Activated CD4-positive, alpha-beta T cell treated with anti-CD3 and anti-CD28 coated beads for 36 hours (primary cell): ENCODE measurements around the gene RABGAP1L. TPM values are rescaled to one million over a fixed set of nuclear protein-coding genes. Genes with fewer than 3 reads are reported as not detected.

Source experiments
- ATAC-seq: fragments of 200-7000 bp; cut with Tn5 transposase; one replicate; pipeline ENCODE4 v1.10.0; 2021; ENCODE audit warnings: mild to moderate bottlenecking, moderate library complexity
- CTCF ChIA-PET: fragments of 350-600 bp; sonication (Branson Sonifier 250); formaldehyde crosslinking; loops from one replicate; lab custom pipeline; 2021; ENCODE audit warnings: antibody characterized with exemption; lab: Charles Lee
- POLR2A ChIA-PET: fragments of 350-600 bp; sonication (Branson Sonifier 250); formaldehyde crosslinking; loops from one replicate; lab custom pipeline; 2021; ENCODE audit warnings: antibody characterized with exemption, inconsistent platforms; lab: Charles Lee
- DNase-seq: peaks from one replicate; pipeline ENCODE4 v3.0.0-alpha.2; 2020
- H3K27ac Mint-ChIP-seq: one replicate; pipeline ENCODE4 v1.8.0; 2021; ENCODE audit warnings: mixed read lengths
- H3K27me3 Mint-ChIP-seq: one replicate; pipeline ENCODE4 v1.8.0; 2021; ENCODE audit warnings: mixed read lengths
- H3K36me3 Mint-ChIP-seq: one replicate; pipeline ENCODE4 v1.8.0; 2021; ENCODE audit warnings: low read depth, mixed read lengths
- H3K4me1 Mint-ChIP-seq: one replicate; pipeline ENCODE4 v1.8.0; 2021; ENCODE audit warnings: mixed read lengths
- H3K4me3 Mint-ChIP-seq: one replicate; pipeline ENCODE4 v1.8.0; 2021; ENCODE audit warnings: mild to moderate bottlenecking, moderate library complexity, mixed read lengths
- H3K9me3 Mint-ChIP-seq: one replicate; pipeline ENCODE4 v1.8.0; 2021; ENCODE audit warnings: low read depth, mixed read lengths
- intact Hi-C, 2 experiments: fragments of 100-400 bp; cut with DNase I in 1 of 2; cut with micrococcal nuclease in 1 of 2; formaldehyde crosslinking; loops; one replicate each; pipeline versions ENCODE4 v1.14.2 to v1.15.1; 2022 to 2024; cut with DNase I, micrococcal nuclease
- total RNA-seq, 2 experiments: library from RNA; stranded (reverse); gene quantifications; one replicate each; pipeline ENCODE4 v1.2.3, GENCODE V29; 2021

The RABGAP1L gene
- total RNA-seq, 2 experiments from 2014 or later = 22.6 to 29.9 TPM

DNA sequence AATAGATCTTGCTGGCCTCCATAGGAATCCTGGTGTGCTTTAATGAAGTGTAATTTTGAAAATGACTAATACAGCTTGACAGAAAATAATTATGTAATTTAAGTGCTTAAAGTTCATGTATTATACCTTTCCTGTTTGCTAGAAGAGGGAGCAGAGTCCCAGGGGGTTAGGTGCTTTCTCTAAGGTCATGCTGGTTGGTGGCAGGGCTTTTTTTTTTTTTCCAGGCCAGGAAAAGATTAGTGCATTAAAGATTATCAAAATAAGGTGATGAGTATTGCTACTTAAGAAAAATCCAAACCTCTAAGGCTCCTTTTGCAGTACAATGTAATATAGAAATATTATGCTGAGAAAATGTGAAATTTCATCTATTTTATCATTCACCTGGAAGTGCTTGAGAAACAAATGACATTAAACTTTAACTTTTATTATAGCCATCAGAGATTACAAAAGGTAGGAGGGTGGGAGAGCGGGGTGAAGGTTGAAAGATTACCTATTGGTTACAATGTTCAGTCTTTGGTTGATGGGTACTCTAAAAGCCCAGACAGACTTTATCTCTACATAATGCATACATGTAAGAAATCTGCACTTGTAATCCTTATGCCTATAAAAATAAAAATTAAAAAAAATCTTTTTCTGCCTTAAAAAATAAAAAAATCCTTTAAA lies 110.8 kb downstream of the RABGAP1L start:
- ChIA-PET CTCF (interaction anchor here (3.8 kb wide), 1 partner anchor 8 kb away, joined by 14 read pairs; no protein-coding TSS in a partner anchor), POLR2A (no interaction called here)
- no peaks in the 10 kb centered on the region for H3K27me3 Mint-ChIP-seq
- no peak overlapping the region for H3K27ac Mint-ChIP-seq
- H3K4me1 Mint-ChIP-seq = no peaks in the 10 kb centered on the region
- ATAC-seq (no peak), DNase-seq (no peak)
- H3K36me3 Mint-ChIP-seq = peaks cover 1% of the 10 kb centered on the region
- intact Hi-C loops = no loop called here
- H3K9me3 Mint-ChIP-seq = no peaks in the 10 kb centered on the region
- H3K4me3 Mint-ChIP-seq = no peak overlapping the region

DNA sequence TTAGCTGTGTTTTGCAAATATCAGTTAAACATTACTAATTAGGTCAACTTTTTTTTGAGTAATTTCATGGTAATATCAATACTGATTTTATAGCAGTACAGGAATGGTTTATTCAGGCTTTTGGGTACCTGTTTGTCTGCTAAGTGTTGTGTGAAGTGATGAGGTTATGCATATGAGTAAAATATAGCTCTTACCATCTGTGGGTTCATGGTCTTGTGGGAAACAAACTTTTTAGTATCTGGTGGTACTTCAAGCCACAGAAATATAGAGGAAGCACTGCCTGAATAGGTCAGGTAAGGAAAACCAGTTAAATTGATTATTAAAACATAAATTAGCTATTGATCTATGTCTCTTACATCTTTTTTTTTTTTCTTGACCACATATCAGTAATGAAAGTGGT lies 113.9 kb downstream of the RABGAP1L start:
- ChIA-PET POLR2A (no interaction called here), CTCF (interaction anchor here (3.8 kb wide), 1 partner anchor 11 kb away, joined by 14 read pairs; no protein-coding TSS in a partner anchor)
- H3K4me1 Mint-ChIP-seq = no peaks in the 10 kb centered on the region
- DNase-seq = no peak
- no peak overlapping the region for H3K4me3 Mint-ChIP-seq
- H3K27me3 Mint-ChIP-seq = no peaks in the 10 kb centered on the region
- no peak overlapping the region for H3K27ac Mint-ChIP-seq
- H3K36me3 Mint-ChIP-seq = peaks cover 1% of the 10 kb centered on the region
- no peaks in the 10 kb centered on the region for H3K9me3 Mint-ChIP-seq
- intact Hi-C loops = no loop called here
- ATAC-seq = no peak

DNA sequence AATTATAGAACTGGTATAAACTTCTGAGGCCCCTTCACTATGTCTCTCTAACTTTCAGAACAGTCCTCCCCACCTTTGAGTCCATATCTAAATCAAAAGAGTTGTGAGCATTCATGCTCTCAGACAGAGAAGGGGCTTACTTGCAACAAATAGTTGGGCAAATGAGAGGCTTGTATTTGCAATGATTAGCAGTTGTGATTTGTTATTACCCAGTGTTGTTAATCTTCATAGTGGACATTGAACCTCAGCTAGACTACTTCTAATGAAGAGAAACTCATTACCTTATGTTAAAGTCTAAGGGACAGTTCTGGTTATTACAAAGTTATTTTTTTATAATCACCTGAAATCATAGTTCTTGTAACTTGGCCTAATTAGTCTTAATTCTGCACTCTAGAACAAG lies 114.5 kb downstream of the RABGAP1L start:
- Mint-ChIP-seq H3K27me3 (no peaks in the 10 kb centered on the region), H3K36me3 (peaks cover 1% of the 10 kb centered on the region), H3K27ac (no peak overlapping the region), H3K4me3 (no peak overlapping the region), H3K4me1 (no peaks in the 10 kb centered on the region), H3K9me3 (no peaks in the 10 kb centered on the region)
- no peak for DNase-seq
- ChIA-PET POLR2A (no interaction called here), CTCF (interaction anchor here (3.8 kb wide), 1 partner anchor 11 kb away, joined by 14 read pairs; no protein-coding TSS in a partner anchor)
- no peak for ATAC-seq
- intact Hi-C loops = no loop called here

DNA sequence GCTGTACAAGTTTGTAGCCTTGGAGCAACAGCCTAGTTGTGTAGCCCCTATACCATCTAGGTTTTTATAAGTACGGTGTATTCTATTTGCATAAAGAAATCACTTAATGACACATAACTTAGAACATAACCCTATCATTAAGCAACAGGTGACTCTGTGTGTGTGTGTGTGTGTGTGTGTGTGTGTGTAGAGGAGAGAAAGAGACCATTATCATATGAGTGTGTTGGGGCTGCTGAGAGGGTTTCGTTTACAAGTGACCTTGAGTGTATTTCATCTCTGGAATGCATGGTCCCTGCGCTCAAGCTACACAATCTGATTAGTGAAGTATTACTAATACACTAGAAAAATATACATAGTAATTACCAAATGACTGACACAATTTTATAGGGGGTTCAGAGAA lies 115.1 kb downstream of the RABGAP1L start:
- intact Hi-C loops = no loop called here
- H3K27ac Mint-ChIP-seq = no peak overlapping the region
- H3K4me3 Mint-ChIP-seq = no peak overlapping the region
- ChIA-PET CTCF (interaction anchor here (0.5 kb wide), 1 partner anchor 823 kb away, joined by 3 read pairs; no protein-coding TSS in a partner anchor), POLR2A (no interaction called here)
- no peaks in the 10 kb centered on the region for H3K27me3 Mint-ChIP-seq
- no peak for DNase-seq
- H3K9me3 Mint-ChIP-seq = no peaks in the 10 kb centered on the region
- H3K4me1 Mint-ChIP-seq = no peaks in the 10 kb centered on the region
- no peak for ATAC-seq
- no peaks in the 10 kb centered on the region for H3K36me3 Mint-ChIP-seq

DNA sequence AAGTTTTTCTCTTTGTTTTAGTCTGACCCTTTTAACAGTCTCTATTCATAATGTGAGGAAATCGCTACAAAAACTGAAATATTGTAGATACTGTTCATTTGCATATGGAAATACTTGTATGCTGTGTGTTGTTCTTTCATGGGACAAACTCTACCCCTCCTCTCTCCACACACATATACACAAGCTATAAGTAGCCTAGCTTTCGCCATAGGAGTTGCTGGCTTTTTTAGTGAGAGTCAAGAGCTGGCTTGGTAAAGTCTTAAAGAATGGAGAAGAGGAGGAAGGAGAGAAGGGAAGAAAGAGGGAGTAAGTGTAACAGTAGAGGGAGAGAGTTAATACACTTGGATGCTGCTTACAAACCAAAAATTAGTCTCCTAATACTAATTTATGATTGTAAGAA lies 115.6 kb downstream of the RABGAP1L start:
- no peak overlapping the region for H3K4me3 Mint-ChIP-seq
- H3K4me1 Mint-ChIP-seq = no peaks in the 10 kb centered on the region
- CTCF ChIA-PET = interaction anchor here (0.5 to 2.0 kb wide), 3 partner anchors 13 to 823 kb away, joined by 3 to 7 read pairs (median 3); no protein-coding TSS in a partner anchor
- H3K27ac Mint-ChIP-seq = no peak overlapping the region
- no peak for ATAC-seq
- peaks cover 3% of the 10 kb centered on the region for H3K36me3 Mint-ChIP-seq
- H3K9me3 Mint-ChIP-seq = no peaks in the 10 kb centered on the region
- intact Hi-C loops = no loop called here
- POLR2A ChIA-PET = no interaction called here
- no peak for DNase-seq
- no peaks in the 10 kb centered on the region for H3K27me3 Mint-ChIP-seq

DNA sequence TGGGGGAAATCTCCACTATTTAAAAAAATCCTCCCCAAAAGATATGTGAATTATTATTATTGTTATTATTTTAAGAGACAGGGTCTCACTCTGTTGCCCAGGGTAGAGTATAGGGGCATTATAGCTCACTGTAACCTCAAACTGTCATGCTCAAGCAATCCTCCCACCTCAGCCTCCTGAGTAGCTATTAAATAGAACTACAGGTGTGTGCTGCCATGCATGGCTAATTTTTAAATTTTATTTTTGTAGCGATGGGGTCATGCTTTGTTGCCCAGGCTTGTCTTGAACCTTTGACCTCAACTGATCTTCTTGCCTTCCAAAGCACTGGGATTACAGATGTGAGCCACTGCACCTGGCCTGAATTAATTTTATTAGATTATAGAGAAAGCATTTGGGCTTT lies 116.8 kb downstream of the RABGAP1L start:
- ChIA-PET POLR2A (no interaction called here), CTCF (interaction anchor here (2.0 kb wide), 1 partner anchor 14 kb away, joined by 7 read pairs; no protein-coding TSS in a partner anchor)
- no peaks in the 10 kb centered on the region for H3K4me1 Mint-ChIP-seq
- H3K4me3 Mint-ChIP-seq = no peak overlapping the region
- ATAC-seq (no peak), DNase-seq (no peak)
- no peaks in the 10 kb centered on the region for H3K9me3 Mint-ChIP-seq
- no peak overlapping the region for H3K27ac Mint-ChIP-seq
- H3K36me3 Mint-ChIP-seq = peaks cover 12% of the 10 kb centered on the region
- H3K27me3 Mint-ChIP-seq = no peaks in the 10 kb centered on the region
- intact Hi-C loops = no loop called here

DNA sequence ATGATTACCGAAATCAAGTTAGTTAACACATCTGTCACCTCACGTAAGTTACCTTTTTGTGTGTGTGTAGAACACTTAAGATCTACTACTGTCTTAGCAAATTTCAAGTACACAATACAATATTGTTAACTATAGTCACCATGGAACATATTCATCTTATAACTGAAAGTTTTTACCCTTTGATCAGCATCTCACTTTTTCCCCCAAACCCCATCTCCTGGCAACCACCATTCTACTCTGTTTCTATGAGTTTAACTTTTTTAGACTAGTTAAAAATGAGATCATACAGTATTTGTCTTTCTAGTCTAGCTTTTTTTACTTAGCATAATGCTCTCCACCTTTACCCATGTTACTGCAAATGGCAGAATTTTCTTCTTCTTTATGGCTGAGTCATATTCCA lies 124.7 kb downstream of the RABGAP1L start:
- H3K9me3 Mint-ChIP-seq = peaks cover 5% of the 10 kb centered on the region
- peaks cover 7% of the 10 kb centered on the region for H3K4me1 Mint-ChIP-seq
- DNase-seq = peak; percentile 17
- peak; percentile 74 for ATAC-seq
- H3K4me3 Mint-ChIP-seq = no peak overlapping the region
- ChIA-PET CTCF (no interaction called here), POLR2A (no interaction called here)
- no peak overlapping the region for H3K27ac Mint-ChIP-seq
- no peaks in the 10 kb centered on the region for H3K27me3 Mint-ChIP-seq
- H3K36me3 Mint-ChIP-seq = peaks cover 68% of the 10 kb centered on the region
- intact Hi-C loops = no loop called here

DNA sequence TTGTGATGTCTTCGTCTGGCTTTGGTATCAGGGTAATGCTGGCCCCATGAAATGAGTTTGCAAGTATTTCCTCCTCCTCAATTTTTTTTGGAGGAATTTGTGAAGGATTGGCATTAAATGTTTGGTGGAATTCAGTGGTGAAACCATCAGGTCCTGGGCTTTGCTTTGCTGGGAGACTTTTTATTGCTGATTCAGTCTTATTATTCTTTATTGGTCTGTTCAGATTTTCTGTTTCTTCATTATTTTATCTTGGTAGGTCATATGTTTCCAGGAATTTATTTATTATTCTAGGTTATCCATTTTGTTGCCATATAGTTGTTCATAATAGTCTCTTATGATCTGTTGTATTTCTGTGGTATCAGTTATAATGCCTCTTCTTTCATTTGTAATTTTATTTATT lies 126.7 kb downstream of the RABGAP1L start:
- ChIA-PET CTCF (no interaction called here), POLR2A (no interaction called here)
- ATAC-seq (no peak), DNase-seq (no peak)
- intact Hi-C loops = no loop called here
- H3K9me3 Mint-ChIP-seq = peaks cover 15% of the 10 kb centered on the region
- H3K4me3 Mint-ChIP-seq = no peak overlapping the region
- H3K36me3 Mint-ChIP-seq = peaks cover 76% of the 10 kb centered on the region
- no peaks in the 10 kb centered on the region for H3K27me3 Mint-ChIP-seq
- H3K4me1 Mint-ChIP-seq = peaks cover 7% of the 10 kb centered on the region
- no peak overlapping the region for H3K27ac Mint-ChIP-seq

DNA sequence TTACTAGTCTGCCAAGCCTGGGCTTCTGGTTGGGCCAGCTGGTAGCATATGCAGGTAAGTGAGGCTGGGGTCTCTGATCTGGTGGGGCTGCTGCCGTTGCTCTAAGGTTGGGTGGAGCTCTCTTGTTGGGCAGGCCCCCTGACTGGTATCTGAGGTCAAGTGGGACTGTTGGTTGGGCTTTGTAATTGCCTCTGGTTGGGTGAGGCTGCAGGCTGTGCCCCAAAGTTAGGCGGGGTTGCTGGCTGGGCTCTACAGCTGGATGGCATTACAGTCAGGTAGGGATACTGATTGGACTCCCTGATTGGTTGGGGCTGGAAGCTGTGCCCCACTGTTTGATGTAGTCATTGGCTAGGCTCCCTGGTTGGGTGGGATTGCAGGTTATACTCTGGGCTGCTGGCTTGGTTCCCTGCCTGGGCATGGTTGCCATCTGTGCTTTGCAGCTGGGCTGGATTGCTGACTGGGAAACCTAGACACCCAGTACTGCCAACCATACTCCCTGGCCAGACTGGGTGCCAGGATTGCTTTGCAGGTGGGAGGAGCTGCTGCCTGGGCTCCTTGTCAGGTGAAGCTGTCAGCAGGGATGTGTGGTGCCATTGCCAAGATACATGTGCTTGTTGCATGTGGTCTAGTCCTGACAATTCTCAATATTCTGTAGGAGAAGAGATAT lies 130.5 kb downstream of the RABGAP1L start:
- DNase-seq (no peak), ATAC-seq (no peak)
- H3K4me3 Mint-ChIP-seq = no peak overlapping the region
- H3K4me1 Mint-ChIP-seq = no peaks in the 10 kb centered on the region
- CTCF ChIA-PET = interaction anchor here (1.3 to 1.4 kb wide), 2 partner anchors 27 to 29 kb away, joined by 3 read pairs; no protein-coding TSS in a partner anchor
- H3K27me3 Mint-ChIP-seq = no peaks in the 10 kb centered on the region
- intact Hi-C loops = no loop called here
- POLR2A ChIA-PET = no interaction called here
- H3K36me3 Mint-ChIP-seq = peaks cover 70% of the 10 kb centered on the region
- peaks cover 17% of the 10 kb centered on the region for H3K9me3 Mint-ChIP-seq
- H3K27ac Mint-ChIP-seq = no peak overlapping the region

DNA sequence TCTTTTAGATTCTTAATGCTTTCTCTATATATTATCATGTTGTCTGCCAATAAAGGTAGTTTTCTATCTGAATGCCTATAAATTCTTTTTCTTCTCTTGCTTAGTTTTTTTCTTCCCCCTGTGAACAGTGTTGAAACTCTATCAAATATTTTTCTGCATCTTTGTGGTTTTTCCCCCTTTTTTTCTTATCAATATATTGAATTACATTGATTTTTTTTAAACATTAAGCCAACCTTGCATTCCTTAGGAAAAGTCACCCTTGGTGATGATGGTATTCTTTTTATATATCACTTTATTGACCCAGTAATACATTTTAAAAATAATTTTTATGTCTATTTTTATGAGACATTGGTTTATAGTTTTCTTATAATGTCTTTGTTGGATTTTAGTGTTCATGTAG lies 131.7 kb downstream of the RABGAP1L start:
- ChIA-PET CTCF (interaction anchor here (1.3 kb wide), 1 partner anchor 28 kb away, joined by 3 read pairs; no protein-coding TSS in a partner anchor), POLR2A (no interaction called here)
- Mint-ChIP-seq H3K36me3 (peaks cover 61% of the 10 kb centered on the region), H3K4me3 (no peak overlapping the region), H3K9me3 (peaks cover 17% of the 10 kb centered on the region), H3K27me3 (no peaks in the 10 kb centered on the region), H3K4me1 (no peaks in the 10 kb centered on the region), H3K27ac (no peak overlapping the region)
- DNase-seq = no peak
- ATAC-seq = no peak
- intact Hi-C loops = no loop called here

DNA sequence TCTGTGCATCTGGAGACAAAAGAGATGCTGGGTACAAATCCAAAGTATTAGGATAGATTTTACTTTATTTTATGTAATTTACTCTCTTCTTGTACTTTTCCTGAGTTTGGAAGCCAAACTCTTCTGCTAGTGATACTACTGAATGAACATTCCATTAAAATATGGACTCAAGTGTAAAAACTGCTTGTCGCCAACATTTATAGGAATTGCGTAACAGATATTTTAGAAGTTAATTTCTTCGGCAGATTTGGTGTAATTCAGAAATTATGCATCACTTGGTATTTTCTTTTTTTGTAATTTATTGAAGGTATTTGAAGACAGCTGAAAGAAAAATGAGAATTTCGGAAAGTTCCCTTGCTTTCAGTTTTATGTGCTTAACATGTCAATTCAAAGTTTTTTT lies 137.0 kb downstream of the RABGAP1L start:
- POLR2A ChIA-PET = no interaction called here
- H3K27me3 Mint-ChIP-seq = no peaks in the 10 kb centered on the region
- no peak overlapping the region for H3K27ac Mint-ChIP-seq
- CTCF ChIA-PET = no interaction called here
- H3K36me3 Mint-ChIP-seq = peaks cover 36% of the 10 kb centered on the region
- DNase-seq (no peak), ATAC-seq (no peak)
- no peaks in the 10 kb centered on the region for H3K4me1 Mint-ChIP-seq
- H3K9me3 Mint-ChIP-seq = peaks cover 4% of the 10 kb centered on the region
- H3K4me3 Mint-ChIP-seq = no peak overlapping the region
- intact Hi-C loops = no loop called here

DNA sequence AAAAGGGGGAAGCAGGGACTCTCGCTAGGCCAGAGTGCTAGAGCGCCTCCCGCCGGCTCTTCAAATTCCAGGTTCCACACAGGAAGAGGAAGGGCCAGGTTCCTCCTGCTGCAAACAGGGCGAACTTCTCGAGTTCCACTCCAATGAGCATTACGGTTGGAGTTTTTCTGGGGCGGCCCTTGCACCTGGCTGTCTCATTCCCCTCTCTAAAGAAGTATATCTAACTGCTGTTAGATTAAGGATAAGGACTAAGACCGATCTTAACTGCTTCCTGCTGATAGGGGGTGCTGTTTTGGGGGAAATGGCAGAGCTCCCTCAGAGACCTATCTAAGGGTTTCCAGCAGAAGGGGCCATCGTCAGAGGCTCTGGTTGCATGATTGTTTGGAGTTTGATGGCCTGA lies 138.0 kb downstream of the RABGAP1L start:
- ChIA-PET POLR2A (no interaction called here), CTCF (no interaction called here)
- H3K36me3 Mint-ChIP-seq = peaks cover 39% of the 10 kb centered on the region
- no peaks in the 10 kb centered on the region for H3K27me3 Mint-ChIP-seq
- H3K9me3 Mint-ChIP-seq = peaks cover 8% of the 10 kb centered on the region
- intact Hi-C loops = no loop called here
- DNase-seq (no peak), ATAC-seq (no peak)
- H3K27ac Mint-ChIP-seq = no peak overlapping the region
- H3K4me3 Mint-ChIP-seq = no peak overlapping the region
- no peaks in the 10 kb centered on the region for H3K4me1 Mint-ChIP-seq
